ENCODE data around the gene VPS25. TPM values are rescaled to one million over a fixed set of nuclear protein-coding genes. Genes with fewer than 3 reads are reported as not detected.

Gene VPS25
- total RNA-seq, 2 experiments from 2014 or later = 78.4 to 84.1 TPM

GRCh38 chr17:42798383-42799380 is 25.4 kb downstream of the VPS25 start, which contains the start of the genes CNTD1 and COA3:
CNTD1 (plus strand) TSS chr17:42798861; CDS start chr17:42799068, 207 bp downstream.
COA3 (minus strand) TSS chr17:42798704; CDS start chr17:42798681, 23 bp downstream.
- Histone ChIP-seq H3K9me2 (ENCODE audit: insufficient read depth, low read length) (no peaks in the 10 kb centered on the region), H3K4me1 (ENCODE audit: insufficient read depth, low read length, poor library complexity, severe bottlenecking) (no peaks in the 10 kb centered on the region), H3K9me3 (ENCODE audit: low read length) (no peaks in the 10 kb centered on the region), H3K4me3 (ENCODE audit: low read depth, low read length, poor library complexity, severe bottlenecking) (peak within 1 kb of the TSS; percentile 76), H3K79me2 (ENCODE audit: insufficient read depth, low read depth, low read length) (no peaks in the 10 kb centered on the region), H3K27ac (ENCODE audit: low read depth, low read length, poor library complexity, severe bottlenecking) (no peak within 1 kb of the TSS), H3K4me2 (ENCODE audit: low read length) (peak within 1 kb of the TSS; percentile 67), H2AFZ (ENCODE audit: low read length) (peak within 1 kb of the TSS; percentile 64; the same call in 1 of the 2 replicates), H3K36me3 (ENCODE audit: insufficient read depth, low read length) (no peaks in the 10 kb centered on the region), H4K20me1 (ENCODE audit: insufficient read depth, low read length) (no peaks in the 10 kb centered on the region)
- TF ChIP-seq, protein P1, sequence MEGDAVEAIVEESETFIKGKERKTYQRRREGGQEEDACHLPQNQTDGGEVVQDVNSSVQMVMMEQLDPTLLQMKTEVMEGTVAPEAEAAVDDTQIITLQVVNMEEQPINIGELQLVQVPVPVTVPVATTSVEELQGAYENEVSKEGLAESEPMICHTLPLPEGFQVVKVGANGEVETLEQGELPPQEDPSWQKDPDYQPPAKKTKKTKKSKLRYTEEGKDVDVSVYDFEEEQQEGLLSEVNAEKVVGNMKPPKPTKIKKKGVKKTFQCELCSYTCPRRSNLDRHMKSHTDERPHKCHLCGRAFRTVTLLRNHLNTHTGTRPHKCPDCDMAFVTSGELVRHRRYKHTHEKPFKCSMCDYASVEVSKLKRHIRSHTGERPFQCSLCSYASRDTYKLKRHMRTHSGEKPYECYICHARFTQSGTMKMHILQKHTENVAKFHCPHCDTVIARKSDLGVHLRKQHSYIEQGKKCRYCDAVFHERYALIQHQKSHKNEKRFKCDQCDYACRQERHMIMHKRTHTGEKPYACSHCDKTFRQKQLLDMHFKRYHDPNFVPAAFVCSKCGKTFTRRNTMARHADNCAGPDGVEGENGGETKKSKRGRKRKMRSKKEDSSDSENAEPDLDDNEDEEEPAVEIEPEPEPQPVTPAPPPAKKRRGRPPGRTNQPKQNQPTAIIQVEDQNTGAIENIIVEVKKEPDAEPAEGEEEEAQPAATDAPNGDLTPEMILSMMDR (conservative IDR thresholded peaks at IDR 0.05; ENCODE audit: low read length) = no peak
- TF ChIP-seq EZH2phosphoT487 (IDR thresholded peaks at IDR 0.05; ENCODE audit: borderline replicate concordance, low read depth, low read length) = no peak
- peak; percentile 72 for DNase-seq (ENCODE audit: low spot score)
- no TSS peak for BruUV-seq (replicated peaks)
- POLR2A ChIA-PET = interaction anchor here (1.1 kb wide), 1 partner anchor 23 kb away, joined by 3 read pairs; no protein-coding TSS in a partner anchor
- intact Hi-C loops (cut with micrococcal nuclease; ENCODE audit: unreplicated experiment) = no loop called here
- CTCF ChIA-PET (ENCODE audit: unreplicated experiment) = interaction anchor here (0.6 kb wide), 1 partner anchor 59 kb away, joined by 3 read pairs; no protein-coding TSS in a partner anchor

- DNase-seq (ENCODE audit: low spot score) = no peak
- Histone ChIP-seq H3K9me3 (ENCODE audit: low read length) (no peaks in the 10 kb centered on the region), H3K4me3 (ENCODE audit: low read depth, low read length, poor library complexity, severe bottlenecking) (no peak overlapping the region), H3K4me2 (ENCODE audit: low read length) (no peak overlapping the region), H3K9me2 (ENCODE audit: insufficient read depth, low read length) (no peaks in the 10 kb centered on the region), H4K20me1 (ENCODE audit: insufficient read depth, low read length) (no peaks in the 10 kb centered on the region), H2AFZ (ENCODE audit: low read length) (no peak overlapping the region), H3K4me1 (ENCODE audit: insufficient read depth, low read length, poor library complexity, severe bottlenecking) (no peaks in the 10 kb centered on the region), H3K36me3 (ENCODE audit: insufficient read depth, low read length) (no peaks in the 10 kb centered on the region), H3K79me2 (ENCODE audit: insufficient read depth, low read depth, low read length) (no peaks in the 10 kb centered on the region), H3K27ac (ENCODE audit: low read depth, low read length, poor library complexity, severe bottlenecking) (no peak overlapping the region)
- POLR2A ChIA-PET = no interaction called here
- intact Hi-C loops (cut with micrococcal nuclease; ENCODE audit: unreplicated experiment) = no loop called here
- CTCF ChIA-PET (ENCODE audit: unreplicated experiment) = interaction anchor here (0.6 kb wide), 1 partner anchor 13 kb away, joined by 3 read pairs; no protein-coding TSS in a partner anchor
- TF ChIP-seq EZH2phosphoT487 (IDR thresholded peaks at IDR 0.05; ENCODE audit: borderline replicate concordance, low read depth, low read length) = no peak
- TF ChIP-seq, protein P1 (conservative IDR thresholded peaks at IDR 0.05; ENCODE audit: low read length) = no peak
- no TSS peak for BruUV-seq (replicated peaks)
These were observed 30.0 kb downstream of the VPS25 start for GRCh38 chr17:42803074-42803883.

Data from OCI-LY7 (cell line).